ENCODE measurements around the gene TIAM1. TPM values are rescaled to one million over a fixed set of nuclear protein-coding genes. Genes with fewer than 3 reads are reported as not detected.

Gene TIAM1
- total and polyA plus RNA-seq, 2 of the 8 experiments (the other 6 are each of a cell fraction or from before 2014, with no cell fraction given): 10.1 to 30.7 TPM

GRCh38 chr21:31190516-31190915 is 153.5 kb downstream of the TIAM1 start:
- H3K27ac ChIP-seq (ENCODE audit: low read depth, low read length): no peak overlapping the region
- H3K4me3 ChIP-seq (ENCODE audit: extremely low read depth in 1 of 4, insufficient read depth in 2 of 4, low read depth in 3 of 4, low read length in 4 of 4): no peak overlapping the region
- H3K79me1 ChIP-seq (ENCODE audit: low read depth, low read length): no peaks in the 10 kb centered on the region
- H2BK12ac ChIP-seq (ENCODE audit: low read depth, low read length): no peak overlapping the region
- H3K9ac ChIP-seq (replicated peaks in 1 of 4; ENCODE audit: extremely low read depth in 1 of 4, low read depth in 3 of 4, low read length in 3 of 4): no peak overlapping the region
- no peak overlapping the region for H2BK120ac ChIP-seq (replicated peaks; ENCODE audit: low read depth, low read length)
- H4K8ac ChIP-seq (ENCODE audit: extremely low read depth, insufficient read depth, low read length): no peak overlapping the region
- no peak overlapping the region for H3K18ac ChIP-seq (ENCODE audit: extremely low read depth, low read length)
- no peak overlapping the region for H3K56ac ChIP-seq (replicated peaks; ENCODE audit: insufficient read length, low read depth, low read length)
- no peak overlapping the region for H3K23ac ChIP-seq (ENCODE audit: insufficient read length)
- H3K23me2 ChIP-seq (ENCODE audit: low read depth, low read length): no peaks in the 10 kb centered on the region
- no peak overlapping the region for H2AFZ ChIP-seq (ENCODE audit: low read length)
- H3K14ac ChIP-seq (ENCODE audit: insufficient read length): no peak overlapping the region
- ChIA-PET CTCF (ENCODE audit: partially characterized antibody) (interaction anchor here (0.6 to 4.8 kb wide), 7 partner anchors 10 to 412 kb away, joined by 3 to 35 read pairs (median 4); no protein-coding TSS in a partner anchor), POLR2A (ENCODE audit: partially characterized antibody) (interaction anchor here (0.6 kb wide), 1 partner anchor 42 kb away, joined by 4 read pairs; no protein-coding TSS in a partner anchor)
- H2BK20ac ChIP-seq (ENCODE audit: low read length): no peak overlapping the region
- peaks cover 0 to 4% (median 0%) of the 10 kb centered on the region in 4 experiments; a peak in 2 of 8 replicates for H3K36me3 ChIP-seq (ENCODE audit: control insufficient read depth in 2 of 4, insufficient read depth in 4 of 4, low read length in 3 of 4)
- DNase-seq (ENCODE audit: low read depth in 1 of 2, low spot score in 2 of 2): no peak
- peaks cover 0 to 6% (median 3%) of the 10 kb centered on the region in 4 experiments; a peak in 3 of 7 replicates for H3K4me1 ChIP-seq (replicated peaks in 1 of 4; ENCODE audit: control insufficient read depth in 3 of 4, insufficient read depth in 4 of 4, low read length in 3 of 4)
- no peak overlapping the region for H4K91ac ChIP-seq (replicated peaks; ENCODE audit: insufficient read length, low read length)
- FAIRE-seq: no peak
- H3K27me3 ChIP-seq (replicated peaks in 1 of 4; ENCODE audit: control insufficient read depth in 3 of 4, extremely low read depth in 1 of 4, insufficient read depth in 3 of 4, low read length in 3 of 4): peaks cover 0 to 1% (median 0%) of the 10 kb centered on the region in 4 experiments; a peak in 1 of 7 replicates
- no peak overlapping the region for H4K5ac ChIP-seq (ENCODE audit: insufficient read length, low read depth, low read length)
- 83% methylated on average over 5 of the region's 5 CpGs; no CpG with 5 or more reads in 1 of the 2 experiments for WGBS, 2 experiments (ENCODE audit: extremely low coverage in 1 of 2, insufficient coverage in 1 of 2, insufficient read length in 1 of 2, insufficient replicate concordance in 2 of 2, low coverage in 1 of 2, low lambda C conversion rate in 2 of 2, missing lambda C conversion rate in 1 of 2)
- H2BK5ac ChIP-seq (ENCODE audit: low read depth, low read length): no peak overlapping the region
- H3K9me3 ChIP-seq (ENCODE audit: insufficient read depth in 2 of 2, low read depth in 1 of 2, low read length in 1 of 2): no peaks in the 10 kb centered on the region
- no peak overlapping the region for H3K4me2 ChIP-seq (ENCODE audit: insufficient read depth in 1 of 2, low read depth in 2 of 2, low read length in 2 of 2)
- H3K4ac ChIP-seq (replicated peaks; ENCODE audit: insufficient read length, low read depth, low read length): no peak overlapping the region
- no peak overlapping the region for H2AK5ac ChIP-seq (ENCODE audit: low read depth, low read length)
- H2BK15ac ChIP-seq (ENCODE audit: low read length): no peak overlapping the region
- H3K79me2 ChIP-seq (ENCODE audit: control insufficient read depth in 1 of 2, insufficient read depth in 2 of 2, low read length in 2 of 2): no peaks in the 10 kb centered on the region
- no peaks in the 10 kb centered on the region for H4K20me1 ChIP-seq (replicated peaks in 1 of 2; ENCODE audit: control insufficient read depth in 1 of 2, insufficient read depth in 2 of 2, low read length in 2 of 2)
- TF ChIP-seq SIN3A (conservative IDR thresholded peaks at IDR 0.05 in 1 of 2, IDR thresholded peaks at IDR 0.05 in 1 of 2; ENCODE audit: low read depth in 1 of 2, low read length in 2 of 2) (no peak), MAX (IDR thresholded peaks at IDR 0.05) (no peak), USF2 (IDR thresholded peaks at IDR 0.05; ENCODE audit: low read length) (no peak), ASH2L (IDR thresholded peaks at IDR 0.05; ENCODE audit: low read length) (no peak), TAF1 (IDR thresholded peaks at IDR 0.05; ENCODE audit: low read depth, low read length) (no peak), BRCA1 (IDR thresholded peaks at IDR 0.05; ENCODE audit: low read depth, low read length) (no peak), EP300 (IDR thresholded peaks at IDR 0.05; ENCODE audit: borderline replicate concordance in 1 of 2, low read depth in 2 of 2, low read length in 2 of 2) (no peak), TAF7 (optimal IDR thresholded peaks at IDR 0.05; ENCODE audit: borderline replicate concordance, low read depth, low read length) (no peak), NRF1 (IDR thresholded peaks at IDR 0.05; ENCODE audit: low read depth, low read length) (no peak)
- TF ChIP-seq, protein P1, sequence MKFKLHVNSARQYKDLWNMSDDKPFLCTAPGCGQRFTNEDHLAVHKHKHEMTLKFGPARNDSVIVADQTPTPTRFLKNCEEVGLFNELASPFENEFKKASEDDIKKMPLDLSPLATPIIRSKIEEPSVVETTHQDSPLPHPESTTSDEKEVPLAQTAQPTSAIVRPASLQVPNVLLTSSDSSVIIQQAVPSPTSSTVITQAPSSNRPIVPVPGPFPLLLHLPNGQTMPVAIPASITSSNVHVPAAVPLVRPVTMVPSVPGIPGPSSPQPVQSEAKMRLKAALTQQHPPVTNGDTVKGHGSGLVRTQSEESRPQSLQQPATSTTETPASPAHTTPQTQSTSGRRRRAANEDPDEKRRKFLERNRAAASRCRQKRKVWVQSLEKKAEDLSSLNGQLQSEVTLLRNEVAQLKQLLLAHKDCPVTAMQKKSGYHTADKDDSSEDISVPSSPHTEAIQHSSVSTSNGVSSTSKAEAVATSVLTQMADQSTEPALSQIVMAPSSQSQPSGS (IDR thresholded peaks at IDR 0.05; ENCODE audit: low read length): no peak
